Measurements from ENCODE around the gene MTR. TPM values are rescaled to one million over a fixed set of nuclear protein-coding genes. Genes with fewer than 3 reads are reported as not detected.

MTR gene
- total and polyA plus RNA-seq, 9 of the 15 experiments (the other 6 are each of a cell fraction or from before 2014, with no cell fraction given), result 3.4 to 44.3 (median 20.3) TPM

DNA sequence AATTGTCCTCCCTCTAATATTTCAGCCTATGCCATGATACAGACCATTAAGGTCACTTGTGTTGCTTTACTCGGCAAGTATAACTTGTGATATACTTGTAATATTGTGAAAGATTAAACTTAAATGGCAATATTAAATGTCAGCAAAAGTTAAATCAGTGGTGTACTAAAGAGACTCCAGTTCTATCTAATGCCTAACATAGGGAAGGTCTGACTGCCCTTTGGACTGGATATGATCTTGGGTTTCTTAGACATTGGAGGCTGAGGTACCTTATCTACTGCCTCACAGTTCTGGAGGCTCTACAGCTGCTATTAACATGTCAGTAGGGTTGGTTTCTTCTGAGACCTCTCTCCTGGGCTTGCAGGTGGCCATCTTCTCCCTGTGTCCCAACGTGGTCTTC, 119.3 kb downstream of the MTR start (continued):
- TF ChIP-seq, protein P1, sequence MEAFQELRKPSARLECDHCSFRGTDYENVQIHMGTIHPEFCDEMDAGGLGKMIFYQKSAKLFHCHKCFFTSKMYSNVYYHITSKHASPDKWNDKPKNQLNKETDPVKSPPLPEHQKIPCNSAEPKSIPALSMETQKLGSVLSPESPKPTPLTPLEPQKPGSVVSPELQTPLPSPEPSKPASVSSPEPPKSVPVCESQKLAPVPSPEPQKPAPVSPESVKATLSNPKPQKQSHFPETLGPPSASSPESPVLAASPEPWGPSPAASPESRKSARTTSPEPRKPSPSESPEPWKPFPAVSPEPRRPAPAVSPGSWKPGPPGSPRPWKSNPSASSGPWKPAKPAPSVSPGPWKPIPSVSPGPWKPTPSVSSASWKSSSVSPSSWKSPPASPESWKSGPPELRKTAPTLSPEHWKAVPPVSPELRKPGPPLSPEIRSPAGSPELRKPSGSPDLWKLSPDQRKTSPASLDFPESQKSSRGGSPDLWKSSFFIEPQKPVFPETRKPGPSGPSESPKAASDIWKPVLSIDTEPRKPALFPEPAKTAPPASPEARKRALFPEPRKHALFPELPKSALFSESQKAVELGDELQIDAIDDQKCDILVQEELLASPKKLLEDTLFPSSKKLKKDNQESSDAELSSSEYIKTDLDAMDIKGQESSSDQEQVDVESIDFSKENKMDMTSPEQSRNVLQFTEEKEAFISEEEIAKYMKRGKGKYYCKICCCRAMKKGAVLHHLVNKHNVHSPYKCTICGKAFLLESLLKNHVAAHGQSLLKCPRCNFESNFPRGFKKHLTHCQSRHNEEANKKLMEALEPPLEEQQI (IDR thresholded peaks at IDR 0.05), result peak; percentile 90
- no peak for TF ChIP-seq BMI1 (IDR thresholded peaks at IDR 0.05; ENCODE audit: low read length)
- no peak for TF ChIP-seq NR2F6 (CRISPR knock-in tag; IDR thresholded peaks at IDR 0.05)
- TF ChIP-seq ZNF318 (IDR thresholded peaks at IDR 0.05; ENCODE audit: borderline replicate concordance in 1 of 2, low read depth in 1 of 2), result no peak
- TF ChIP-seq ZNF707 (CRISPR knock-in tag; conservative IDR thresholded peaks at IDR 0.05), result no peak
- TF ChIP-seq CTBP1 (IDR thresholded peaks at IDR 0.05; ENCODE audit: borderline replicate concordance), result peak; percentile 48; the same call in 1 of the 2 replicates
- TF ChIP-seq, protein P2, sequence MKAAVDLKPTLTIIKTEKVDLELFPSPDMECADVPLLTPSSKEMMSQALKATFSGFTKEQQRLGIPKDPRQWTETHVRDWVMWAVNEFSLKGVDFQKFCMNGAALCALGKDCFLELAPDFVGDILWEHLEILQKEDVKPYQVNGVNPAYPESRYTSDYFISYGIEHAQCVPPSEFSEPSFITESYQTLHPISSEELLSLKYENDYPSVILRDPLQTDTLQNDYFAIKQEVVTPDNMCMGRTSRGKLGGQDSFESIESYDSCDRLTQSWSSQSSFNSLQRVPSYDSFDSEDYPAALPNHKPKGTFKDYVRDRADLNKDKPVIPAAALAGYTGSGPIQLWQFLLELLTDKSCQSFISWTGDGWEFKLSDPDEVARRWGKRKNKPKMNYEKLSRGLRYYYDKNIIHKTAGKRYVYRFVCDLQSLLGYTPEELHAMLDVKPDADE (conservative IDR thresholded peaks at IDR 0.05; ENCODE audit: control insufficient read depth, low read depth, low read length), result no peak
- TF ChIP-seq HNRNPLL (IDR thresholded peaks at IDR 0.05; ENCODE audit: low read depth, low read length, poor library complexity, severe bottlenecking), result no peak
- TF ChIP-seq ARID3B (CRISPR knock-in tag; IDR thresholded peaks at IDR 0.05; ENCODE audit: borderline replicate concordance), result no peak
- TF ChIP-seq CBFA2T3 (IDR thresholded peaks at IDR 0.05), result peak; percentile 94
- no peak for TF ChIP-seq CLOCK (CRISPR knock-in tag; IDR thresholded peaks at IDR 0.05; ENCODE audit: borderline replicate concordance)

Data from K562 (cell line).